ENCODE data around the gene WDR45B. TPM values are rescaled to one million over a fixed set of nuclear protein-coding genes. Genes with fewer than 3 reads are reported as not detected.
A peak's percentile ranks its signal among the peaks of the same experiment; 100 is the strongest.
"Not testable (repeated sequence)": the region's sequence is repeated elsewhere in the genome, so short reads cannot be mapped to it uniquely, and the experiment has no call there.

The WDR45B gene
- total and polyA plus RNA-seq, 11 donors = 23.5 to 60.7 (median 40.1) TPM

GRCh38 chr17:82586576-82587233, 61.5 kb downstream of the WDR45B start:
- ATAC-seq = no peak
- 83 to 93% (median 89%) methylated on average over 19 to 21 of the region's 21 CpGs for WGBS, 4 donors

GRCh38 chr17:82585935-82586575, 62.2 kb downstream of the WDR45B start:
- H3K9me3 ChIP-seq; ATAC-seq; H3K4me3 ChIP-seq; H3K27me3 ChIP-seq; intact Hi-C loops (cut with DNase I): not testable (repeated sequence)
- peak in 3 of 5 donors; percentile 63 to 66 (median 65) for DNase-seq
- Histone ChIP-seq H3K4me1 (peaks cover 0 to 19% (median 7%) of the 10 kb centered on the region in 12 donors), H3K36me3 (peaks cover 0 to 66% (median 50%) of the 10 kb centered on the region in 9 donors), H3K27ac (peak overlapping the region in 1 of 12 donors; percentile 53)
- WGBS, 4 donors = 88 to 96% (median 91%) methylated on average over 22 to 23 of the region's 23 CpGs

More at GRCh38 chr17:82586576-82587233, 61.5 kb downstream of the WDR45B start:
- peak overlapping the region in 3 of 12 donors; percentile 29 to 89 (median 49) for H3K27ac ChIP-seq
- H3K9me3 ChIP-seq = no peaks in the 10 kb centered on the region
- H3K4me3 ChIP-seq = no peak overlapping the region
- H3K4me1 ChIP-seq = peaks cover 0 to 25% (median 11%) of the 10 kb centered on the region in 12 donors
- intact Hi-C loops (cut with DNase I) = no loop called here
- H3K36me3 ChIP-seq = peaks cover 0 to 65% (median 48%) of the 10 kb centered on the region in 9 donors
- TF ChIP-seq CTCF (IDR thresholded peaks at IDR 0.05) (no peak), POLR2A (IDR thresholded peaks at IDR 0.05) (no peak)
- DNase-seq = no peak
- H3K27me3 ChIP-seq = no peaks in the 10 kb centered on the region

GRCh38 chr17:82583720-82584234, 64.5 kb downstream of the WDR45B start:
- peak in 1 of 4 donors; percentile 34 for ATAC-seq
- intact Hi-C loops (cut with DNase I) = no loop called here
- WGBS, 4 donors = 88 to 93% (median 92%) methylated on average over 21 to 28 of the region's 28 CpGs
- Histone ChIP-seq H3K27me3 (no peaks in the 10 kb centered on the region), H3K4me3 (no peak overlapping the region), H3K9me3 (no peaks in the 10 kb centered on the region), H3K27ac (no peak overlapping the region), H3K36me3 (peaks cover 0 to 64% (median 52%) of the 10 kb centered on the region in 9 donors), H3K4me1 (peaks cover 0 to 15% (median 0%) of the 10 kb centered on the region in 12 donors)
- DNase-seq = no peak
- TF ChIP-seq POLR2A (IDR thresholded peaks at IDR 0.05) (no peak), CTCF (IDR thresholded peaks at IDR 0.05) (no peak)

DNA sequence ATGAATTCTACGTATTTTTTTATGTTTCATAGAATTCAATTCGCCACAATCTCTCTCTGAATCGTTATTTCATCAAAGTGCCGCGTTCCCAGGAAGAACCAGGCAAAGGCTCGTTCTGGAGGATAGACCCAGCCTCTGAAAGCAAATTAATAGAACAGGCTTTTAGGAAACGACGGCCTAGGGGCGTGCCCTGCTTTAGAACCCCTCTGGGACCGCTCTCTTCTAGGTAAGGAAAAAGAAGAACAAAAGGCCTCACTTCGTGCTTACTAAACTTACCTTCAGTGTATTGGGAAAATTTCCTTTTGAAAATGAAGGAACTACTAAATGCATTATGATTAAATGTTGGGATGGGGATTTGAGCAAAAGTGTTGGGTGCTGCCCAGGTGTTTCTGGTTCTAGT, 65.5 kb downstream of the WDR45B start:
- Histone ChIP-seq H3K9me3 (no peaks in the 10 kb centered on the region), H3K27ac (peak overlapping the region in 6 of 12 donors; percentile 6 to 54 (median 33)), H3K4me3 (no peak overlapping the region), H3K27me3 (no peaks in the 10 kb centered on the region), H3K4me1 (peaks cover 0 to 15% (median 0%) of the 10 kb centered on the region in 12 donors), H3K36me3 (peaks cover 0 to 67% (median 58%) of the 10 kb centered on the region in 9 donors)
- 65 to 77% (median 74%) methylated on average over 11 of the region's 11 CpGs for WGBS, 4 donors
- peak in 1 of 4 donors; percentile 56 for ATAC-seq
- intact Hi-C loops (cut with DNase I) = no loop called here
- no peak for DNase-seq
- TF ChIP-seq CTCF (IDR thresholded peaks at IDR 0.05) (no peak), POLR2A (IDR thresholded peaks at IDR 0.05) (no peak)
